PFSK-1 (cell line): Measurements from ENCODE around the gene PHACTR2.

Source experiments
- POLR2AphosphoS5 ChIP-seq: IDR thresholded peaks from 2 replicates; pipeline ENCODE4 v1.6.1; 2012; ENCODE audit warnings: low read depth, mild to moderate bottlenecking, control low read depth, low read length, moderate library complexity
- REST ChIP-seq, 2 experiments: IDR thresholded peaks; 2 replicates each; pipeline versions ENCODE4 v1.6.1 to v1.8.0; 2011 to 2012; ENCODE audit warnings: low read depth in 2 of 2, low read length in 2 of 2, control low read depth in 1 of 2, inconsistent platforms in 1 of 2, mild to moderate bottlenecking in 1 of 2, moderate library complexity in 1 of 2; ENCODE audit not compliant: insufficient read depth in 1 of 2
- SIN3A ChIP-seq: IDR thresholded peaks from 2 replicates; pipeline ENCODE4 v1.6.1; 2012; ENCODE audit warnings: mild to moderate bottlenecking, low read length, moderate library complexity, borderline replicate concordance; ENCODE audit not compliant: insufficient read depth
- TAF1 ChIP-seq: IDR thresholded peaks from 2 replicates; pipeline ENCODE4 v1.6.1; 2012; ENCODE audit warnings: low read length, control low read depth, borderline replicate concordance; ENCODE audit not compliant: insufficient read depth

- TF ChIP-seq POLR2AphosphoS5 (no peak), TAF1 (no peak), REST (IDR thresholded peaks at IDR 0.05; ENCODE audit: insufficient read depth in 1 of 2, low read depth in 2 of 2, low read length in 2 of 2) (no peak), SIN3A (no peak)
Measured at GRCh38 chr6:143778926-143779325, 101.2 kb downstream of the PHACTR2 start.
